Measurements from ENCODE around the gene SNRNP48. TPM values are rescaled to one million over a fixed set of nuclear protein-coding genes. Genes with fewer than 3 reads are reported as not detected.

SNRNP48 gene
- total RNA-seq, 2 experiments from 2014 or later = 13.3 to 15.2 TPM

- POLR2A ChIA-PET = no interaction called here
- CTCF ChIA-PET = no interaction called here
Observed at GRCh38 chr6:7556394-7557106, 33.4 kb upstream of the SNRNP48 start.

- ChIA-PET CTCF (no interaction called here), POLR2A (no interaction called here)
Observed at GRCh38 chr6:7557652-7558051, 32.3 kb upstream of the SNRNP48 start.

- ChIA-PET POLR2A (no interaction called here), CTCF (interaction anchor here (0.6 kb wide), 1 partner anchor 12 kb away, joined by 3 read pairs; no protein-coding TSS in a partner anchor)
Observed at GRCh38 chr6:7558781-7559180, 31.2 kb upstream of the SNRNP48 start.

DNA sequence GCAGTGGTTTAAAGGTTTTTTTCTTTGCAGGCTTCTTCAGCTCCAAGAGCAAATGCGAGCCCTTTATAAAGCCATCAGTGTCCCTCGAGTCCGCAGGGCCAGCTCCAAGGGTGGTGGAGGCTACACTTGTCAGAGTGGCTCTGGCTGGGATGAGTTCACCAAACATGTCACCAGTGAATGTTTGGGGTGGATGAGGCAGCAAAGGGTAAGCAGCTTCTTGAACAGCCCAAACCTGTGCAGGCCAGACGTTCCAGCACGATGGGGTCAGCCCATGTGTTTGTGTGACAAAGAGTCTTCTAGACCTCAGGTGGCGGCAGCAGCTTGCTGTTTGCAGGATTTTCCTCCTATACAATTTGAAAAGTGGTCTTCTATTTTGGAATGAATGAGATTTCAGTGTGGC, 30.8 kb upstream of the SNRNP48 start:
- POLR2A ChIA-PET = no interaction called here
- CTCF ChIA-PET = interaction anchor here (0.6 kb wide), 1 partner anchor 12 kb away, joined by 3 read pairs; no protein-coding TSS in a partner anchor

DNA sequence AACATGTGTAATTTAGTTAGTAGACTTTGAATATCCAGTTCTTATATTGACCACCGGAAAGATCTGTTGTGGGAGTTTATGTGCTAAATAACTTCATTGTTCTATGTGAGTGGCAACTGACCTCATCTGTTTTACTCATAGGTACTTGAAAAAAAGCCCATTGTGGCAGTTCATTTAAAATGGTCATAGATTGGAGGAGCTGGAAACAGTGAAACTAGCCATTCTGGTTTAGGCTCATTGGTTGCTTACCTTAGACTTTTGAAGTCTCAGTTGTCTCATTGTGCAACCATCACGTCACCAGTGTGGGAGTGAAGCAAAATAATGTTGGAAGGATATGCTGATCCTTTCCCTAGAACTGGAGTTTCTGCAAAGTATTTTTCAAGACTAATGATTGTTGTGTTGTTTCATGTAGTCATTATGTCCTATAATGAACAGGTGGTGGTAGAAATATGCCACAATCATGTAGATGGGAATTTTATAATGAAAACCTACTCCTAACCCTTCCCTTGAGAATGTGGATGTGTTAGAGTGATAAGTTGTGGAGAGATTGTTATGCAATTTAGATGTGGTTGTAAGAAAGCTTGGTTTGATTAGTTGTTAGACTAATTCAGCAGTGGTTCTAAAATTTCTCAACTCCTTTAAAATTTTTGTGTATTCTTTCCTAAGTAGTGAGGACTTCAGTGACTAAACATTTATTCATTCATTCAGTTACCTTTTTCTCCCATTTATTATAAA, 30.2 kb upstream of the SNRNP48 start:
- ChIA-PET CTCF (no interaction called here), POLR2A (no interaction called here)

DNA sequence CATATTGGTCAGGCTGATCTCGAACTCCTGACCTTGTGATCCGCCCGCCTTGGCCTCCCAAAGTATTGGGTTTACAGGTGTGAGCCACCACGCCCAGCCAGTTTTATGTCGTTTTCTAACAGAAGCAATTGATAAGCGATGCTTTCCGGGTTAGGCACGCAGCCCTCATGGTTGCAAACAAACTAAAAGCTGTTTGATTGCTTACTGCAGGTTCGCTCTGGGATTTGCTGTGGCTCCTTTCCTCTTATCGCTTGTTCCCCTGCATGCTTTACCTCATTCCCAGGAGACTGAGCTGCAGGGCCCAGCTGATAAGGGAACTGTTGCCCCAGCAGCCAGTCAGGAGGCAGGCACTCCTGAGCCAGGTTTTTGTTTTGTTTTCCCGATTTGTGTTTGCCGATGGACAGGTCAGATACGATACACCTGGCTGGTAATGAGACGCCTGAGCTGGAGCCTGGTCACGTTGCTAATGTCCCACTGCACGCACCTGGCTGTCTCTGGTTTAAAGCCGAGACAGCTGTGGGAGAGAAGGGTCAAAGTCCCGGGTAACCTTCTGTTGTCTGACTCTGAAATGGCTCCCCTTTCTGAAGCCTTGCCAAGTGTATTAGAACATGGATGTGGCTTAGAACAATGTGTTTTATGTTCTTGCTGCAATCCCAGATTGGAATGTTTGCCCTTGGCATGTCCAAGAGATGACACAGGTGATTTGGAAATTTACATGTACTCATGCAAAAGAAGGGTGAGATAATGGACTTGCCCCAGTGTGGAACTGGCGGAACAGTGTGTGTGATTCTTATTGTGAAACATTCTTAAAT, 28.6 kb upstream of the SNRNP48 start:
- ChIA-PET CTCF (no interaction called here), POLR2A (no interaction called here)

DNA sequence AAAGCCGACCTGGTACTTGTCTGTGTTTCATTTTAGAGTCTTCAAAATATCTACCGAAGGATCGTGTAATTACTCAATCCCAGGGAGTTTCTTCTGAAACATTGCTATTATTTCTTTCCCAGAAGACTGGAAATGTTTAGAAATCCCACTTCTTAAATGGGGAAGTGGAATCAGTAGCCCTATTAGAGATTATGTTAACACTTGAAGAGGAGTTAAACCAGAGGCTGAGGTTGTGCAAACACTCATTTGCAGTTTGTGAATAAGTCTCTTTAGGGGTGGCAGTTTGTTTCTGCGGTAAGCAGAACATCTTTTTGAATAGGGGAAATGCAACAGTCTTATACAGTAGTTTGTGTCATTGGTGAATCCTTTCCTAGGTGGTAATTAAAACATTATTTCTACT, 27.2 kb upstream of the SNRNP48 start:
- POLR2A ChIA-PET = no interaction called here
- CTCF ChIA-PET = no interaction called here

- ChIA-PET CTCF (no interaction called here), POLR2A (no interaction called here)
Observed at GRCh38 chr6:7566107-7566506, 23.9 kb upstream of the SNRNP48 start.

GRCh38 chr6:7566617-7567173, 23.3 kb upstream of the SNRNP48 start:
- ChIA-PET CTCF (no interaction called here), POLR2A (no interaction called here)

- ChIA-PET POLR2A (no interaction called here), CTCF (no interaction called here)
Observed at GRCh38 chr6:7568021-7568420, 22.0 kb upstream of the SNRNP48 start.

DNA sequence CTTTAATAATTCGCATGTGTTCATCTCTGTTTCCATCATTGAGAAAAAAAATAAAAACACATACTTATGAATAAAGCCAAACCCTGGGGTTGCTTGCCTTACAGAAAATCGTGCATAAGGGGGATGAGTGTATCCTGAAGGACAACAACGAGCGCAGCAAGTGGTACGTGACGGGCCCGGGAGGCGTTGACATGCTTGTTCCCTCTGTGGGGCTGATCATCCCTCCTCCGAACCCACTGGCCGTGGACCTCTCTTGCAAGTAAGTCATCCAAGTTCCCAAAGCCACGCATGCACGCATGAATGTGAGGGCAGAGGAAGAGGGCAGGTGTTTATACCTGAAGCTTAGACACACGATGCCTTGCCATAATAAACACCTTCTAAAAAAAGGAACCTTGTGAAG, 20.9 kb upstream of the SNRNP48 start:
- ChIA-PET CTCF (no interaction called here), POLR2A (no interaction called here)

GRCh38 chr6:7572213-7572943, 17.6 kb upstream of the SNRNP48 start:
- POLR2A ChIA-PET = no interaction called here

DNA sequence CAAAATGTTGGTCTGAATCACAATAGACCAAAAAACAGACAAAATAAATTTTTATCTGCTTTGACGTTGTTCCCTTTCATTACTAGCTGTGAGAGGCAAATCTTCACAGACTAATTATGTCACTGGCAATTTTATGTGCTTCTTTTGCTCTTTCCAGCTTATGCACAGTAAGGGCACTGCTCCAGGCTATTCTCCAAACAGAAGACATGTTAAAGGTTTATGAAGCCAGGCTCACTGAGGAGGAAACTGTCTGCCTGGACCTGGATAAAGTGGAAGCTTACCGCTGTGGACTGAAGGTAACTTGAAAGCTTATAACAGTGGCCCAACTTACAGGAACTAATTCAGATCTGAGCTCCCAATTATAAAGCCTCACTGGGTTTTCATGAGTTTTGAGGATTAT, 15.5 kb upstream of the SNRNP48 start:
- ChIA-PET POLR2A (no interaction called here), CTCF (no interaction called here)

More at GRCh38 chr6:7572213-7572943, 17.6 kb upstream of the SNRNP48 start:
- CTCF ChIA-PET = no interaction called here

DNA sequence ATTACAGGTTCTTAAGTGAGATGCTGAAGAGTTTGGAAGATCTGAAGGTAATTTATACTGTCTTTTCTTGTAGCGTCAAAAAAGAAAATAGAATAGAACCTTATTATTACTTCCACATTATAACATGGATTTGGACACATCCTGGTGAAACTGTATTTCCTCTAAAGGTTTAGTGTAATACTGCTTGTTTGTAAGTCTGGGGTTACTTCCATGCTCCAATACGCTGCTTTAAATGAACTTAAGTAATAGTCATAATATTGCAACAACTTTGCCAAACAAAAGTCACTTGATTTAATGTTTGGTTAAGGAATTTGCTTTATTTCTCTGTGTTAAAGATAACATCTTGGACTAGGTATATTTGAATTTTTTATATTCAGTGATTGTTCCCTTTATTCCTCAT, 11.5 kb upstream of the SNRNP48 start:
- ChIA-PET CTCF (no interaction called here), POLR2A (no interaction called here)

DNA sequence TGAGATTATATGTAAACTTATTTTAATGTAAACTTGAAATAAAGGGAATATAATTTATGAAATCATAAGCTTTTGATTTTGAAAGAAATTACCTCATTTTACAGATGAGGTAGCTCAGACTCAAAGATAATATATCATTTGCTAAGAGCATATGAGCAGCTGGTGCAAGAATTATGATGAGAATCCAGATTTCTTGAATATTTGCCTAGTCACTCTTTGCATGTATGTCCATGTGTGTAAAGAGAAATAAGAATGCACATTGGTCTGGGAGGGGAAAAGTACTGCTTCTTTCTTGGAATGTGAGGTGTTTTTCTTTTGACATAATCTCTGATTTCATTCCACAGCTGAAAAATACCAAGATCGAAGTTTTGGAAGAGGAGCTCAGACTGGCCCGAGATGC, 11.1 kb upstream of the SNRNP48 start:
- CTCF ChIA-PET = no interaction called here
- POLR2A ChIA-PET = no interaction called here

DNA sequence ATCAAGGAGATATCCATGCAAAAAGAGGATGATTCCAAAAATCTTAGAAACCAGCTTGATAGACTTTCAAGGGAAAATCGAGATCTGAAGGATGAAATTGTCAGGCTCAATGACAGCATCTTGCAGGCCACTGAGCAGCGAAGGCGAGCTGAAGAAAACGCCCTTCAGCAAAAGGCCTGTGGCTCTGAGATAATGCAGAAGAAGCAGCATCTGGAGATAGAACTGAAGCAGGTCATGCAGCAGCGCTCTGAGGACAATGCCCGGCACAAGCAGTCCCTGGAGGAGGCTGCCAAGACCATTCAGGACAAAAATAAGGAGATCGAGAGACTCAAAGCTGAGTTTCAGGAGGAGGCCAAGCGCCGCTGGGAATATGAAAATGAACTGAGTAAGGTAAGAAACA, 10.1 kb upstream of the SNRNP48 start:
- CTCF ChIA-PET = no interaction called here
- POLR2A ChIA-PET = no interaction called here

DNA sequence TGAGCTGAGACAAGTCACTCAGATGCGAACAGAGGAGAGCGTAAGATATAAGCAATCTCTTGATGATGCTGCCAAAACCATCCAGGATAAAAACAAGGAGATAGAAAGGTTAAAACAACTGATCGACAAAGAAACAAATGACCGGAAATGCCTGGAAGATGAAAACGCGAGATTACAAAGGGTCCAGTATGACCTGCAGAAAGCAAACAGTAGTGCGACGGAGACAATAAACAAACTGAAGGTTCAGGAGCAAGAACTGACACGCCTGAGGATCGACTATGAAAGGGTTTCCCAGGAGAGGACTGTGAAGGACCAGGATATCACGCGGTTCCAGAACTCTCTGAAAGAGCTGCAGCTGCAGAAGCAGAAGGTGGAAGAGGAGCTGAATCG, 9.5 kb upstream of the SNRNP48 start:
- ChIA-PET POLR2A (no interaction called here), CTCF (no interaction called here)

- POLR2A ChIA-PET = no interaction called here
- CTCF ChIA-PET = no interaction called here
Observed at GRCh38 chr6:7580927-7581618, 8.9 kb upstream of the SNRNP48 start.

GRCh38 chr6:7585287-7585930, 4.6 kb upstream of the SNRNP48 start:
- ChIA-PET CTCF (no interaction called here), POLR2A (no interaction called here)
